ENCODE data around the gene BTD.
A peak's percentile ranks its signal among the peaks of the same experiment; 100 is the strongest.
"Not testable (repeated sequence)": the region's sequence is repeated elsewhere in the genome, so short reads cannot be mapped to it uniquely, and the experiment has no call there.

BTD gene

GRCh38 chr3:15601399-15602145 is at the start of gene BTD, which contains the start of gene HACL1:
Gene BTD, plus strand, starts transcription at chr3:15601745. Its CDS starts 33,695 bp downstream, at chr3:15635440.
Gene HACL1, minus strand, starts transcription at chr3:15601569. Its CDS starts 106 bp downstream, at chr3:15601463.
- DNase-seq (ENCODE audit: low read depth) = peak; percentile 98

- DNase-seq (ENCODE audit: low read depth) = no peak
Observed at GRCh38 chr3:15551902-15552301, 49.6 kb upstream of the BTD start.

GRCh38 chr3:15553749-15554148 is 47.8 kb upstream of the BTD start:
- no peak for DNase-seq (ENCODE audit: low read depth)

- no peak for DNase-seq (ENCODE audit: low read depth)
Observed at GRCh38 chr3:15556512-15556911, 45.0 kb upstream of the BTD start.

GRCh38 chr3:15557511-15557946 is 44.0 kb upstream of the BTD start:
- DNase-seq (ENCODE audit: low read depth) = peak; percentile 54

- no peak for DNase-seq (ENCODE audit: low read depth)
Observed at GRCh38 chr3:15558581-15558980, 43.0 kb upstream of the BTD start.

- DNase-seq (ENCODE audit: low read depth) = no peak
Observed at GRCh38 chr3:15562560-15562959, 39.0 kb upstream of the BTD start.

GRCh38 chr3:15563190-15563589 is 38.4 kb upstream of the BTD start:
- DNase-seq (ENCODE audit: low read depth) = no peak

GRCh38 chr3:15572138-15572537 is 29.4 kb upstream of the BTD start:
- DNase-seq (ENCODE audit: low read depth) = no peak

GRCh38 chr3:15575446-15575845 is 26.1 kb upstream of the BTD start:
- no peak for DNase-seq (ENCODE audit: low read depth)

GRCh38 chr3:15576475-15576874 is 25.1 kb upstream of the BTD start:
- no peak for DNase-seq (ENCODE audit: low read depth)

- DNase-seq (ENCODE audit: low read depth) = no peak
Observed at GRCh38 chr3:15578289-15578867, 23.2 kb upstream of the BTD start.

- no peak for DNase-seq (ENCODE audit: low read depth)
Observed at GRCh38 chr3:15579051-15579450, 22.5 kb upstream of the BTD start.

GRCh38 chr3:15581471-15582394 is 19.8 kb upstream of the BTD start:
- DNase-seq (ENCODE audit: low read depth) = no peak

- DNase-seq (ENCODE audit: low read depth) = peak; percentile 56
Observed at GRCh38 chr3:15585111-15585845, 16.3 kb upstream of the BTD start.

GRCh38 chr3:15591242-15591641 is 10.3 kb upstream of the BTD start:
- no peak for DNase-seq (ENCODE audit: low read depth)

- no peak for DNase-seq (ENCODE audit: low read depth)
Observed at GRCh38 chr3:15591928-15592327, 9.6 kb upstream of the BTD start.

- DNase-seq (ENCODE audit: low read depth) = no peak
Observed at GRCh38 chr3:15592968-15593367, 8.6 kb upstream of the BTD start.

GRCh38 chr3:15595955-15596354 is 5.6 kb upstream of the BTD start:
- DNase-seq (ENCODE audit: low read depth) = no peak

GRCh38 chr3:15601046-15601398 is 523 bp upstream of the BTD start:
- DNase-seq (ENCODE audit: low read depth) = no peak

- DNase-seq (ENCODE audit: low read depth) = no peak
Observed at GRCh38 chr3:15602146-15602536, 596 bp downstream of the BTD start.

GRCh38 chr3:15602816-15603215 is 1.3 kb downstream of the BTD start:
- DNase-seq (ENCODE audit: low read depth) = not testable (repeated sequence)

Measured in fibroblast of gingiva (primary cell).